NCI-H2081 (cell line): Measurements from ENCODE around the gene IFITM1.
"Not testable (repeated sequence)": the region's sequence is repeated elsewhere in the genome, so short reads cannot be mapped to it uniquely, and the experiment has no call there.

Experiments
- DNase-seq, 2 experiments: peaks; one replicate each; lab custom pipeline; 2025; lab: John Stamatoyannopoulos, UW

Gene IFITM1

DNA sequence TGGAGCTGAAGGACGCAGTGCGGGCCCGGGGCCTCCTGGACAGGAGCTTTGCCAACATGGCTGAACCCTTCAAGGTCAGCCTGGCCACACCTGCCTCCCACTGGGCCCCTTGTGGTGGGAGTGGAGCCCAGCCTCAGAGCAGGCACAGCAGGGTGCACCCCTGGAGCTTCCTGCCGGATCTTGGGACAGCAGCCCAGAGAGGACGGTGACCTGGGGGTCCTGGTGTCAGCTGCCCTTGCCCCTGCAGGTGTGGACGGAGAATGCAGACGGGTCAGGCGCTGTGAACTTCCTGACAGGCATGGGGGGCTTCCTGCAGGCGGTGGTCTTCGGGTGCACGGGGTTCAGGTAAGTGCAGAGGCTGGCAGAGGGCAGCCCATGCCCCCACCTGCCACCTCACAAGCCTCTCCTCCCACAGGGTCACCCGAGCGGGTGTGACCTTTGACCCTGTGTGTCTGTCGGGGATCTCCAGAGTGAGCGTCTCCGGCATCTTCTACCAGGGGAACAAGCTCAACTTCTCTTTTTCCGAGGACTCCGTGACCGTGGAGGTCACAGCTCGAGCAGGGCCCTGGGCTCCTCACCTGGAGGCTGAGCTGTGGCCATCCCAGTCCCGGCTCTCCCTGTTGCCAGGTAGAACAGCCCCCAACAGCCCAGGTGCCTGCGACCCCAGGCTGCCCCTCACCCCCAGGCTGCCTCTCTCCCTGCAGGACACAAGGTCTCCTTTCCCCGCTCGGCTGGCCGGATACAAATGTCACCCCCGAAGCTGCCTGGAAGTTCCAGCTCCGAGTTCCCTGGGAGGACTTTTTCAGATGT is 19.8 kb upstream of the IFITM1 start:
- DNase-seq = no peak

DNA sequence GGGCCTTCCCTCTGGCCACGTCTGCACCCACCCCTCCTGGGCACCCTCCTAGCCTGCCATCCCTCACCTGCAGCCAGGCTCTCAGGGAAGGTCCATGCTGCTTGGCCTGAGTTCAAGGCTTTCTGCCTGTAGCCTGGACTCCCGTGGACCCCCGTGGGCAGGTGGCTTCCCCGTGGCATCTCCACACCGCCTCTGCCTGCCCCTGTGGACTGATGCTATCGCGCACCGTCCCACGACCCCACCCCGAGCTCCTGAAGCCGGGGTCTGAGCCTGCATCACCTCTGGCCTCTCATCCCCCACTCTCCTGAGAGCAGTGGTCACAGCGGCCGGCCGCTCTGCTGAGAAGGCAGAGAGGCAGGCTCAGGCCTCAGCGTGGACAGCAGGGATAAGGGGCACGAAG is 19.1 kb upstream of the IFITM1 start:
- DNase-seq = no peak

- no peak for DNase-seq
Measured at GRCh38 chr11:295351-296170, 18.3 kb upstream of the IFITM1 start.

DNA sequence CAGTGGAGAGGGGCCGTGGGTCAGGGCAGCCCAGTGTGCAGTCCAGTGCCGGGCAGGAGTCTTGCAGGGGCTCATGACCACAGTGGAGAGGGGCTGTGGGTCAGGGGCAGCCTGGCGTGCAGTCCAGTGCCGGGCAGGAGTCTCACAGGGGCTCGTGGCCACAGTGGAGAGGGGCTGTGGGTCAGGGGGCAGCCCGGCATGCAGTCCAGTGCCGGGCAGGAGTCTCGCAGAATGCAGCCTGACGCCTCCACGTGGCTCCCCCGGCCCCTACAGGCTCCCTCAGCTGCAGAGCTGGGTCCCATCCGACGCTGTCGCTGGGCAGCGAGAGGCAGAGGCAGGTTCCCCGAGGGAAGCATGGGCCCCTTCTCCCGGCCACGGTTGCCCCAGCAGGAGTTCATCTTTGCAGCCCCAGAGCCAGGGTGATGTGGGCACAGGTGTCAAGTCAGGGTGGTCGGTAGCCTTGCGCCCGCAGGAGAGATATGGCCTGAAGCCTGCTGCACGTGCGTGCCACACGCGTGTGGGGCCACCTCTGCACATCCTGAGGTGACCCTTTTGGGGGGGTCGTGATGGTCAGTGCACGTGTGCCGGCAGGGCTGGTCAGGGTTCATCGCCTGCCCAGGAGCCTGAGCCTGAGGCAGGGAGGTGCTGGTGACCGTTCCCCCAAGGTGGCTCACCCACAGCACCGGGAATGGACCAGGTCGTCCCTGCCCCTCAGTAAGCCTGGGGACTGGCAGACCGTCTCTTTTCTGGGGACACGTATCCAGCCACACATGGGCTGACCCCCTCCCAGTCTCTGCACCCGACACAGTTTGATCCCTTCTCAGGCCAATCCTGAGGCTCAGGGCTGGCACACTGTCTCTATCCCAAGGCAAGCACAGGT is 17.4 kb upstream of the IFITM1 start:
- DNase-seq = no peak

GRCh38 chr11:297051-297585 is 16.7 kb upstream of the IFITM1 start:
- no peak for DNase-seq

DNA sequence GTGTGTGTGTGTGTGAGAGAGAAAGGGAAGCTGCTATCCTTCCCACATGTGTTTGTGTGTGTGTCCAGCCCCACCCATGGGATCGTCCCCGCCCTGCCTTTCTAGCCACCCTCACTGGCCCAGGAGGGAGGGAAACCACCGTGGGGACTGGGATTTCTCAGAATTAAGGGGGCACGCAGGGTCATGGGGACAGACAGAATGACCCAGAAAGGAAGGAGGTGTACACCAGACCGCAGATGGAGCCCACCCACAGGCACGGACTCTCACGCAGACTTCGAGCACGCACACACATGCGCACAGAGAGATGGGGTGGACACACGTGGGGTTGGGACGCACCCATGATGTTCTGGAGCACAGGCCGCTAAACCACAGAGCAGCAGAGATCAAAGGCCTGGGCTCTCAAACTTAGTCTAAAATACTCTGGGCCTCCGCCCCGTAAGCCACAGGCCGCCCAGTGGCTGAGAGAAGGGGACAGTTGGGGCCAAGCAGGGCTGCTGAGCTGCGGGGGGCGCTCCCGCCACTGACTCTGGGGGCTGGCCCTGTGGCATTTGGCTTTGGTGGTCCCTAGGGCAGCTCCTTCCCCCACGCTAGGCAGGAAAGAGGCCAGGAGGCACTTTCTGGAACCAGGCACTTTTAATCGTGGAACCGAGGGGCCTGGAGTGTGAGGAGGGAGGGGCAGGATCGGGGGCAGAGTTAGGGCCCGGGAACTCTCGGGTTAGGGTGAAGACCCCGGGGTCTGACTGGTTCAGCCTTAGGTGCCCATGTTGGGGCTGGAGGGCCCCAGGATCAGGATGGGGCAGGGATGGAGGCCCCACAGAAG is 16.0 kb upstream of the IFITM1 start:
- no peak for DNase-seq

DNA sequence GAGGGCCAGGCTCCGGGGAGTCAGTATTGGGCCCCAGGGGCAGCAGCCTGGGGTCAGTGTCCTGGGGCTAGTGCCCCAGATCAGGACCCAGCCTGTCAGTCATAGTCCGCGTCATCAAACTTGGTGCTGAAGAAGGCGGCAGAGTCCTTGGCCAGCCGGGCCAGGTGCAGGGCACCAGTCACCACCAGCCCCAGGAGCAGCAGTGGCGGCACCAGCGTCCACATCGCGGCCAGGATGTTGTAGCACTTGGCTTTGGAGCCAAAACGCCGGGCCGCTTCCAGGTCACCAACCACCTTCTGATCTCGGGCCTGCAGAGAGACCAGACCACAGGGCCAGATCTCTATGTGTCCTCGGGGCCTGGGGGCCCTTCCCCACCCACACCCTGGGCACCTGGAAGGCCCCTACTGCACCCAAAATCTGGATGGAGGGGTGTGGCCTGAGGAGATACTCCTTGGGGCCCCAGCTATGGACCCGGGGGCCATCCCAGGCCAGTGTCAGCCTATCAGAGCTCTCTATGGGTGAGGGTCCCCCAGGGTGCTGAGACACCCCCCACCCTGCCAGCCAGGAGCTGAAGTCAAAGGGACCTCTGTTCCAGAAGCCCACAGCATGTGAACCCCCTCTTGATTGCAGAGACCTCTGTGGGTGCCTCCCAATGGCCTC is 15.3 kb upstream of the IFITM1 start:
- DNase-seq = no peak

GRCh38 chr11:299081-299891 is 14.6 kb upstream of the IFITM1 start, which contains the start of gene IFITM5:
IFITM5 (minus strand) TSS chr11:299526; CDS start chr11:299490, 36 bp downstream.
- no peak for DNase-seq

GRCh38 chr11:299951-300735 is 13.7 kb upstream of the IFITM1 start:
- no peak for DNase-seq

DNA sequence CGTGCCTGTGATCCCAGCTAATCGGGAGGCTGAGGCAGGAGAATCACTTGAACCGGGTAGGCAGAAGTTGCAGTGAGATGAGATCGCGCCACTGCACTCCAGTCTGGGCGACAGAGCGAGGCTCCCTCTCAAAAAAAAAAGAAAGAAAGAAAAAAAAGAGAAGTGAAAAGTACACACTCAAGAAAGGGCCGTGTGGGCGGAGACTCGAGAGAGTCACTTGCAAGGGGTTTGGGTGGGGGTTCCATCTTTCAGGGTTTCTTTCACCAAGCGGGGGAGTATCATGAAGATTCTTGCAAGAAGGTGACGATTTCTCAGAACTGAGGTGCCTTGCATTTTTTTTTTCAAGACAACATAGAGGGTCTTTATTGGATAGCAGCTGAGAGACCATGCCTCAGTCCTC is 10.5 kb upstream of the IFITM1 start:
- DNase-seq = no peak

- no peak for DNase-seq
Measured at GRCh38 chr11:304061-304506, 9.8 kb upstream of the IFITM1 start.

GRCh38 chr11:304915-305843 is 8.7 kb upstream of the IFITM1 start:
- DNase-seq = peak in 1 of 2 experiments; percentile 15

GRCh38 chr11:305844-306211 is 8.0 kb upstream of the IFITM1 start:
- DNase-seq = no peak

DNA sequence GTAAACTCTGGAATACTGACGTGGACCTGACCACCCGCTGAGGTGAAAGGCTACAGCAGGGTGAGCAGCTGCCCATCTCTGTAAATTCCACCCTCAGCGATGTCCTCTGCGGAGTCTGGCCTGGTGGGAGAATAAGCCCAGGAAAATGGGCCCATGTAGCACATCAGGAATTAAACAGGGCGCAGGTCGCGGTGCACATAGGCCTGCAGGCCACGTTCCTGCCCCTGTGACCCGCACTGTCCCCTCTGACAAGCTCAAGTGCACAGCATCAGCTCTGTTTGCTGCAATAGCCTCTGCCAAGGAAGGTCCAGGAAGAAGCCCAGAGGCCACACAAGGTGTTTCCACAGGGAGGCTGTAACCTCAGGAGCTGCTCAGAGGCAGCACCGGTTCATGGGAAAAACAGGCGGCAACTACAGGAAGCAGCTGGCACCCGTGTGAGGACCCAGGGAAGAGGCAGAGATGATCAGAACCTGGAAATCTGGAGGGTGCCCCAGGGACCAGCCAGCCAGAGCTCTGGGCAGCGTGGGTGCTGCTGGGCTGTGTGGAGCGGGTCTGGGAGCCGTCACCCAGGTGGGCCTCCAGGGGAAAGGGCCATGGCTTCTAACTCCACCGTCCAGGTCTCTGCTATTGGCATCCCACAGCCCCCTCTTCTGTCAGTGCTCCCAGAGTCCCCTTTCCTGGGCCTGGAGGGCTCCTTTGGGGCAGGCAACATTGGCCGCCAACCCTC is 7.0 kb upstream of the IFITM1 start:
- DNase-seq = no peak

DNA sequence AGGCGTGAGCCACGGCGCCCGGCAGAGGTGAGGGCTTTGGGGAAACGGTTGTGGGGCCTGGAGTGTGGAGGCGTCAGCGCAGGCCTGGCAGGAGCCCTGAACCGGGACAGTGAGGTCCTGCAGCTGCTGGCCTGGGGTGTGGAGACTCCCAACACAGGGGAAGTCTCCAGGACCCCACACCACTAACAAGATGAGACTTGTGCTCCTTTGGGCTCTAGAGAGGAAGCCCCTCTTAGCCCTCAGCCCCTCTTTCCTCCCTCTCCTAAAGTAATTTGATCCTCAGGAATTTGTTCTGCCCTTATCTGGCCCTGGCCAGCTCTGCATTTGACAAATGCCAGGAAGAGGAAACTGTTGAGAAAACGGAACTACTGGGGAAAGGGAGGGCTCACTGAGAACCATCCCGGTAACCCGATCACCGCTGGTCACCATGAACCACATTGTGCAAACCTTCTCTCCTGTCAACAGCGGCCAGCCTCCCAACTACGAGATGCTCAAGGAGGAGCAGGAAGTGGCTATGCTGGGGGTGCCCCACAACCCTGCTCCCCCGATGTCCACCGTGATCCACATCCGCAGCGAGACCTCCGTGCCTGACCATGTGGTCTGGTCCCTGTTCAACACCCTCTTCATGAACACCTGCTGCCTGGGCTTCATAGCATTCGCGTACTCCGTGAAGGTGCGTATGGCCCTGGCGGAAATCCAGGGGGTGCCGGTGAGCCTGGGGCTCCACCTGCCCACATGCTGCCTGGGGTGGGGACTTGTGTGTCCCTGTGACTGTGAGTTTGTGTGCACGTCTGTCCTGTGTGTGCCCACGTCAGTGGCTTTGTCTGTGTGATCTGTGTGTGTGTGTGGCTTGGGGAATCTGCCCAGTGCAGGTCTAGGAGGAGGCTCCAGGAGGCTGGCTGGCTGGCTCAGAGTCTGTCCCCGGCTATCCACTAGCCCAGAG is 5.8 kb upstream of the IFITM1 start, which contains the start of gene IFITM2:
Gene IFITM2 (plus strand): TSS at position 51 of the 943 bp plus-strand sequence. CDS start 377 bp downstream, at position 428.
- DNase-seq = not testable (repeated sequence)
